RPMI7951 (cell line): ENCODE measurements around the gene TNFRSF14. TPM values are rescaled to one million over a fixed set of nuclear protein-coding genes. Genes with fewer than 3 reads are reported as not detected.
A peak's percentile ranks its signal among the peaks of the same experiment; 100 is the strongest.
"Not testable (repeated sequence)": the region's sequence is repeated elsewhere in the genome, so short reads cannot be mapped to it uniquely, and the experiment has no call there.

Experiments
- DNase-seq: peaks from one replicate; pipeline ENCODE4 v3.0.0-alpha.2; 2012; ENCODE audit warnings: low read depth
- total RNA-seq: library from RNA; depleted of rRNA; stranded (reverse); fragments of >200 nt; shearing (Covaris generic); gene quantifications from 2 replicates; pipeline ENCODE4 v1.2.3, GENCODE V29; 2014

TNFRSF14 gene
- total RNA-seq, 1 experiment from 2014 or later: 26.8 TPM

GRCh38 chr1:2567083-2567679 lies 11.0 kb downstream of the TNFRSF14 start:
- no peak for DNase-seq

- not testable (repeated sequence) for DNase-seq
These were observed 12.1 kb downstream of the TNFRSF14 start for GRCh38 chr1:2568187-2568816.

GRCh38 chr1:2569060-2569459 lies 12.9 kb downstream of the TNFRSF14 start:
- DNase-seq: no peak

GRCh38 chr1:2569703-2570102 lies 13.5 kb downstream of the TNFRSF14 start:
- not testable (repeated sequence) for DNase-seq

- DNase-seq: no peak
These were observed 14.2 kb downstream of the TNFRSF14 start for GRCh38 chr1:2570332-2570731.

GRCh38 chr1:2571348-2571747 lies 15.2 kb downstream of the TNFRSF14 start:
- no peak for DNase-seq

- DNase-seq: no peak
These were observed 17.2 kb downstream of the TNFRSF14 start for GRCh38 chr1:2573250-2573920.

GRCh38 chr1:2574350-2574749 lies 18.2 kb downstream of the TNFRSF14 start:
- DNase-seq: peak; percentile 39

GRCh38 chr1:2575801-2576663 lies 19.9 kb downstream of the TNFRSF14 start:
- no peak for DNase-seq

- not testable (repeated sequence) for DNase-seq
These were observed 21.4 kb downstream of the TNFRSF14 start for GRCh38 chr1:2577565-2578075.

GRCh38 chr1:2578758-2579118 lies 22.6 kb downstream of the TNFRSF14 start:
- DNase-seq: no peak

- DNase-seq: no peak
These were observed 24.5 kb downstream of the TNFRSF14 start for GRCh38 chr1:2580691-2581090.

- no peak for DNase-seq
These were observed 26.2 kb downstream of the TNFRSF14 start for GRCh38 chr1:2582391-2582790.

GRCh38 chr1:2583331-2583791 lies 27.2 kb downstream of the TNFRSF14 start:
- no peak for DNase-seq

- DNase-seq: no peak
These were observed 27.7 kb downstream of the TNFRSF14 start for GRCh38 chr1:2583871-2584351.

GRCh38 chr1:2584686-2585317 lies 28.6 kb downstream of the TNFRSF14 start:
- DNase-seq: no peak

GRCh38 chr1:2585318-2586092 lies 29.3 kb downstream of the TNFRSF14 start:
- peak; percentile 62 for DNase-seq

- peak; percentile 98 for DNase-seq
These were observed 30.2 kb downstream of the TNFRSF14 start, which contains the start of gene PRXL2B for GRCh38 chr1:2586154-2587070. PRXL2B (plus strand) TSS chr1:2586777; CDS start chr1:2586886, 109 bp downstream.
